H1 (cell line): ENCODE results near the gene CCL1. TPM values are rescaled to one million over a fixed set of nuclear protein-coding genes. Genes with fewer than 3 reads are reported as not detected.

ENCODE experiments used
- CTCF ChIA-PET: fragments of 300-600 bp; sonication (Branson Sonifier 250); formaldehyde crosslinking; loops from one replicate; lab custom pipeline; 2021; ENCODE audit not compliant: partially characterized antibody; lab: Charles Lee
- POLR2A ChIA-PET: fragments of 300-600 bp; sonication (Branson Sonifier 250); formaldehyde crosslinking; loops from one replicate; lab custom pipeline; 2021; ENCODE audit warnings: inconsistent platforms; ENCODE audit not compliant: partially characterized antibody; lab: Charles Lee
- DNase-seq, 2 experiments: peaks; one replicate each; pipeline versions ENCODE4 v3.0.0 to v3.0.0-alpha.2; 2010 to 2022; ENCODE audit warnings: low spot score in 2 of 2, low read depth in 1 of 2, mixed read lengths in 1 of 2
- FAIRE-seq: peaks from 2 replicates; lab custom pipeline; 2011; peaks lifted over from hg19 to GRCh38; lab: Jason Lieb, UNC
- H2AFZ ChIP-seq: 2 replicates; pipeline ENCODE4 v1.8.1; 2012; ENCODE audit warnings: low read length, inconsistent platforms
- H2AK5ac ChIP-seq: 2 replicates; pipeline ENCODE4 v1.6.1; 2013; ENCODE audit warnings: low read depth, low read length
- H2BK120ac ChIP-seq: replicated peaks from 2 replicates; pipeline ENCODE3; 2013; ENCODE audit warnings: low read depth, low read length, inconsistent platforms
- H2BK12ac ChIP-seq: 2 replicates; pipeline ENCODE4 v1.6.1; 2013; ENCODE audit warnings: low read depth, low read length
- H2BK15ac ChIP-seq: 2 replicates; pipeline ENCODE4 v1.6.1; 2013; ENCODE audit warnings: low read length
- H2BK20ac ChIP-seq: 2 replicates; pipeline ENCODE4 v1.6.1; 2013; ENCODE audit warnings: low read length
- H2BK5ac ChIP-seq: 2 replicates; pipeline ENCODE4 v1.6.1; 2013; ENCODE audit warnings: low read depth, low read length
- H3K14ac ChIP-seq: 2 replicates; pipeline ENCODE4 v1.6.1; 2013; ENCODE audit warnings: inconsistent platforms; ENCODE audit not compliant: insufficient read length
- H3K18ac ChIP-seq: 2 replicates; pipeline ENCODE4 v1.6.1; 2013; ENCODE audit warnings: low read length; ENCODE audit errors: extremely low read depth
- H3K23ac ChIP-seq: 2 replicates; pipeline ENCODE4 v1.6.1; 2013; ENCODE audit warnings: inconsistent platforms; ENCODE audit not compliant: insufficient read length
- H3K23me2 ChIP-seq: 2 replicates; pipeline ENCODE4 v1.6.1; 2013; ENCODE audit warnings: low read depth, low read length
- H3K27ac ChIP-seq: 2 replicates; pipeline ENCODE4 v1.6.1; 2011; ENCODE audit warnings: low read depth, low read length, inconsistent platforms
- H3K27me3 ChIP-seq, 4 experiments: replicated peaks in 1 of 4; 1 replicate in 1 of 4; 2 replicates in 3 of 4; pipeline versions ENCODE4 v1.6.1 to v1.8.1; 2011 to 2013; ENCODE audit warnings: low read length in 3 of 4, mild to moderate bottlenecking in 3 of 4, inconsistent platforms in 2 of 4, mixed read lengths in 2 of 4, moderate library complexity in 1 of 4; ENCODE audit not compliant: control insufficient read depth in 3 of 4, insufficient read depth in 3 of 4; ENCODE audit errors: extremely low read depth in 1 of 4
- H3K36me3 ChIP-seq, 4 experiments: 2 replicates each; pipeline versions ENCODE4 v1.6.1 to v1.8.1; 2011 to 2013; ENCODE audit warnings: mild to moderate bottlenecking in 4 of 4, low read length in 3 of 4, moderate library complexity in 2 of 4, control low read depth in 1 of 4, inconsistent platforms in 1 of 4; ENCODE audit not compliant: insufficient read depth in 4 of 4, control insufficient read depth in 2 of 4
- H3K4ac ChIP-seq: replicated peaks from 2 replicates; pipeline ENCODE3; 2013; ENCODE audit warnings: low read length, low read depth, mixed read lengths, inconsistent platforms; ENCODE audit not compliant: insufficient read length
- H3K4me1 ChIP-seq, 4 experiments: replicated peaks in 1 of 4; 1 replicate in 1 of 4; 2 replicates in 3 of 4; pipeline versions ENCODE4 v1.6.1 to v1.8.1; 2011 to 2013; ENCODE audit warnings: low read length in 3 of 4, inconsistent platforms in 2 of 4, mixed read lengths in 1 of 4; ENCODE audit not compliant: insufficient read depth in 4 of 4, control insufficient read depth in 3 of 4
- H3K4me2 ChIP-seq, 2 experiments: 2 replicates each; pipeline versions ENCODE4 v1.6.1 to v1.8.1; 2011 to 2013; ENCODE audit warnings: low read depth in 2 of 2, low read length in 2 of 2, control low read depth in 1 of 2, inconsistent platforms in 1 of 2, mild to moderate bottlenecking in 1 of 2; ENCODE audit not compliant: insufficient read depth in 1 of 2
- H3K4me3 ChIP-seq, 4 experiments: fragments of 200-600, 300-600 bp in 1 of 4; sonication (generic), shearing (Covaris generic), sonication (Bioruptor Twin) in 1 of 4; 2 replicates each; pipeline versions ENCODE4 v1.5.1 to v1.8.1; 2011 to 2016; ENCODE audit warnings: low read length in 4 of 4, low read depth in 3 of 4, control low read depth in 2 of 4, inconsistent platforms in 2 of 4, mild to moderate bottlenecking in 2 of 4, mixed read lengths in 1 of 4, moderate library complexity in 1 of 4; ENCODE audit not compliant: insufficient read depth in 2 of 4; ENCODE audit errors: extremely low read depth in 1 of 4
- H3K56ac ChIP-seq: replicated peaks from 2 replicates; pipeline ENCODE3; 2013; ENCODE audit warnings: low read depth, mild to moderate bottlenecking, mixed read lengths, low read length, inconsistent platforms; ENCODE audit not compliant: insufficient read length
- H3K79me1 ChIP-seq: 2 replicates; pipeline ENCODE4 v1.6.1; 2013; ENCODE audit warnings: low read depth, low read length, control low read depth
- H3K79me2 ChIP-seq, 2 experiments: 2 replicates each; pipeline versions ENCODE4 v1.6.1 to v1.8.1; 2012 to 2013; ENCODE audit warnings: low read length in 2 of 2, mild to moderate bottlenecking in 2 of 2, inconsistent platforms in 1 of 2; ENCODE audit not compliant: insufficient read depth in 2 of 2, control insufficient read depth in 1 of 2
- H3K9ac ChIP-seq, 4 experiments: replicated peaks in 1 of 4; 1 replicate in 1 of 4; 2 replicates in 3 of 4; pipeline versions ENCODE4 v1.6.1 to v1.8.1; 2011 to 2013; ENCODE audit warnings: low read depth in 3 of 4, low read length in 3 of 4, control low read depth in 2 of 4, mild to moderate bottlenecking in 2 of 4, moderate library complexity in 2 of 4, inconsistent platforms in 1 of 4; ENCODE audit errors: extremely low read depth in 1 of 4
- H3K9me3 ChIP-seq, 2 experiments: 2 replicates each; pipeline versions ENCODE4 v1.6.1 to v1.8.1; 2012 to 2013; ENCODE audit warnings: mild to moderate bottlenecking in 2 of 2, moderate library complexity in 2 of 2, control low read depth in 1 of 2, inconsistent platforms in 1 of 2, low read depth in 1 of 2, low read length in 1 of 2, mixed read lengths in 1 of 2; ENCODE audit not compliant: insufficient read depth in 2 of 2
- H4K20me1 ChIP-seq, 2 experiments: replicated peaks in 1 of 2; 2 replicates each; pipeline versions ENCODE3 to v1.8.1; 2011 to 2013; ENCODE audit warnings: inconsistent platforms in 2 of 2, low read length in 2 of 2, mild to moderate bottlenecking in 1 of 2; ENCODE audit not compliant: insufficient read depth in 2 of 2, control insufficient read depth in 1 of 2
- H4K5ac ChIP-seq: 2 replicates; pipeline ENCODE4 v1.6.1; 2013; ENCODE audit warnings: low read length, low read depth, mixed read lengths, inconsistent platforms; ENCODE audit not compliant: insufficient read length
- H4K8ac ChIP-seq: 2 replicates; pipeline ENCODE4 v1.8.0; 2013; ENCODE audit warnings: mild to moderate bottlenecking, moderate library complexity, low read length, inconsistent platforms; ENCODE audit not compliant: insufficient read depth; ENCODE audit errors: extremely low read depth
- H4K91ac ChIP-seq: replicated peaks from 2 replicates; pipeline ENCODE3; 2013; ENCODE audit warnings: low read length, mixed read lengths, inconsistent platforms; ENCODE audit not compliant: insufficient read length
- BRCA1 ChIP-seq: IDR thresholded peaks from 2 replicates; pipeline ENCODE4 v1.6.1; 2012; ENCODE audit warnings: low read depth, low read length, improper control_type of control experiment
- TEAD4 ChIP-seq: IDR thresholded peaks from 2 replicates; pipeline ENCODE4 v1.6.1; 2012; ENCODE audit warnings: low read depth, low read length, inconsistent platforms, mixed read lengths
- ZNF274 ChIP-seq: IDR thresholded peaks from 2 replicates; pipeline ENCODE4 v1.7.0; 2012; ENCODE audit warnings: low read length, borderline replicate concordance; ENCODE audit errors: extremely low read depth
- polyA plus RNA-seq, 7 experiments: library from polyadenylated mRNA; depleted of rRNA in 3 of 7; stranded (reverse) in 5 of 7; unstranded in 2 of 7; fragments of >200 nt in 5 of 7; fragments of 200-250 nt in 2 of 7; gene quantifications; 1 replicate in 5 of 7; 2 replicates in 1 of 7; 4 replicates in 1 of 7; pipeline versions ENCODE4 v1.2.1 to v1.2.3, GENCODE V29; 2011 to 2013; ENCODE audit warnings: missing spikeins in 2 of 7, mixed read lengths in 2 of 7
- total RNA-seq: library from RNA; stranded (reverse); fragmentation: NEBNext Ultra II Directional; extraction: Animal tissue kit (Norgen Biotek cat#: 25700); gene quantifications from 2 replicates; pipeline ENCODE4 v1.2.1, GENCODE V29; 2021

Gene CCL1
- total and polyA plus RNA-seq, 2 of the 8 experiments (the other 6 are each of a cell fraction or from before 2014, with no cell fraction given) = not detected

DNA sequence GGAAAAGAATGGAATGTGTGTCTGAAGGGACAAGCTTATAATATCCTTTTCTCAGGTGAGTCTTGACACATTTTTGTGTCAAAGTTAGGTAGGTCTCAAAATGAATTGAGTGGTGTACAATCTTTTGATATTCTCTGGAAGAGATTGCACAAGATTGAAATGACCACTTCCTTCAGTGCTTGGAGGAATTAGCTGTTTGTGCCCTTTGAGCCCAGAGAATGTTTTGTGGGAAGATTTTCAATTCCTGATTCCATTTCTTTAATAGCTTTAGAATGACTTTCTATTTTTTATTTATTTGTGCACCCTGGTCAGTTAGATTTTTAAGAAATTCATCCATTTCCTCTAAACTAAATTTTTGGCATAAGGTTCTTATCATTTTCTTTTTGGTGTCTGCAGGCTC is 8.4 kb downstream of the CCL1 start:
- Histone ChIP-seq H3K18ac (no peak overlapping the region), H3K9ac (no peak overlapping the region), H2BK5ac (no peak overlapping the region), H3K23me2 (no peaks in the 10 kb centered on the region), H3K14ac (no peak overlapping the region), H4K5ac (no peak overlapping the region), H2AK5ac (no peak overlapping the region), H3K23ac (no peak overlapping the region), H3K36me3 (no peaks in the 10 kb centered on the region), H3K56ac (no peak overlapping the region), H3K4me2 (no peak overlapping the region), H2BK12ac (no peak overlapping the region), H4K20me1 (no peaks in the 10 kb centered on the region), H3K27me3 (no peaks in the 10 kb centered on the region), H3K79me2 (no peaks in the 10 kb centered on the region), H3K27ac (no peak overlapping the region), H2BK120ac (no peak overlapping the region), H3K9me3 (no peaks in the 10 kb centered on the region), H3K4me1 (peaks cover 0 to 3% (median 0%) of the 10 kb centered on the region in 4 experiments; a peak in 1 of 7 replicates), H2BK20ac (no peak overlapping the region), H2AFZ (no peak overlapping the region), H4K8ac (no peak overlapping the region), H3K79me1 (no peaks in the 10 kb centered on the region), H3K4ac (no peak overlapping the region), H4K91ac (no peak overlapping the region), H3K4me3 (no peak overlapping the region), H2BK15ac (no peak overlapping the region)
- CTCF ChIA-PET = interaction anchor here (0.9 to 15.7 kb wide), 6 partner anchors 27 to 208 kb away, joined by 3 to 442 read pairs (median 4); no protein-coding TSS in a partner anchor
- POLR2A ChIA-PET = no interaction called here
- TF ChIP-seq TEAD4 = no peak
- TF ChIP-seq BRCA1 = no peak
- no peak for TF ChIP-seq ZNF274
- FAIRE-seq (no peak), DNase-seq (no peak)
